Mucosa of descending colon (tissue), 3 donors: Measurements from ENCODE around the gene HS3ST2. TPM values are rescaled to one million over a fixed set of nuclear protein-coding genes. Genes with fewer than 3 reads are reported as not detected.

Experiments used
- ATAC-seq: fragments of 200-7000 bp; cut with Tn5 transposase; one replicate; pipeline ENCODE4 v1.9.1; 2020; ENCODE audit warnings: mild to moderate bottlenecking, moderate library complexity
- DNase-seq, 3 donors: peaks; one replicate each; pipeline ENCODE4 v3.0.0-alpha.2; 2020
- H3K36me3 ChIP-seq: fragments of 200-600 bp; one replicate; pipeline ENCODE4 v1.8.0; 2021; ENCODE audit warnings: low read depth, mild to moderate bottlenecking
- H3K4me1 ChIP-seq: fragments of 200-600 bp; one replicate; pipeline ENCODE4 v1.8.0; 2021; ENCODE audit warnings: low read depth, mild to moderate bottlenecking
- H3K4me3 ChIP-seq: fragments of 200-600 bp; one replicate; pipeline ENCODE4 v1.8.0; 2021; ENCODE audit warnings: mild to moderate bottlenecking
- H3K9me3 ChIP-seq: fragments of 200-600 bp; one replicate; pipeline ENCODE4 v1.8.0; 2021; ENCODE audit warnings: mild to moderate bottlenecking
- intact Hi-C, 2 donors: fragments of 100-400 bp; cut with DNase I in 1 of 2; cut with micrococcal nuclease in 1 of 2; formaldehyde crosslinking; loops; one replicate each; pipeline versions ENCODE4 v1.11.0 to v1.11.1; 2022; cut with DNase I, micrococcal nuclease
- total RNA-seq, 3 donors: library from RNA; stranded (reverse); fragmentation: NEBNext Ultra II Directional in 2 of 3; extraction: Animal tissue kit (Norgen Biotek cat#: 25700) in 2 of 3; gene quantifications; one replicate each; pipeline versions ENCODE4 v1.2.1 to v1.2.4, GENCODE V29; 2021 to 2023
- TF ChIP-seq, protein P1 (sequence below): fragments of 200-600 bp; IDR thresholded peaks from one replicate; pipeline ENCODE4 v1.8.0; 2022; ENCODE audit warnings: antibody characterized with exemption, mild to moderate bottlenecking
- donor health status: DM: no; HTN: no; CAD: no; lungs with moderate emphysema.
- donor health status: DM: no; HTN: no; CAD: no.
- donor health status: DM: no; HTN: yes; CAD: no.

HS3ST2 gene
- total RNA-seq, 3 donors from 2014 or later: 0.20 to 1.6 (median 0.24) TPM

DNA sequence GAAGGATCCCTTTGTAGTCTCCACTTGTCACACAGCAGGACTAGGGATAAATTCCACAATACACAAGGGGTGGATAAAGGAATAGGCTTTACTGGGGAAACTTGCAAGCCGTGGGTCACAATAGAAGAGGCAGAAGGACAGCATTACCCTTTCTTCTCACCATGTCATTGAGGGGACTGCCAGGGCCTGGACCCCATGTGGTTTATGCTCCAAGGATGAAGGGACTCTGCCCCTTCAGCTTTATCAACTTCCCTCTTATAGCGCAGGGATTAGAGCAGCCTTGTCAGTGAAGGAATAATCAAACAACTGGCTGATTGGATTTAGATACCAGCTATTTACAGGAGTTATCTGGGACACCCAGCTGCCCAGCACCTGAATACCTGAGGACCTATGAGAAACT lies 89.8 kb downstream of the HS3ST2 start:
- Histone ChIP-seq H3K4me3 (no peak overlapping the region), H3K36me3 (no peaks in the 10 kb centered on the region), H3K9me3 (no peaks in the 10 kb centered on the region), H3K4me1 (no peaks in the 10 kb centered on the region)
- DNase-seq (no peak), ATAC-seq (no peak)
- TF ChIP-seq, protein P1, sequence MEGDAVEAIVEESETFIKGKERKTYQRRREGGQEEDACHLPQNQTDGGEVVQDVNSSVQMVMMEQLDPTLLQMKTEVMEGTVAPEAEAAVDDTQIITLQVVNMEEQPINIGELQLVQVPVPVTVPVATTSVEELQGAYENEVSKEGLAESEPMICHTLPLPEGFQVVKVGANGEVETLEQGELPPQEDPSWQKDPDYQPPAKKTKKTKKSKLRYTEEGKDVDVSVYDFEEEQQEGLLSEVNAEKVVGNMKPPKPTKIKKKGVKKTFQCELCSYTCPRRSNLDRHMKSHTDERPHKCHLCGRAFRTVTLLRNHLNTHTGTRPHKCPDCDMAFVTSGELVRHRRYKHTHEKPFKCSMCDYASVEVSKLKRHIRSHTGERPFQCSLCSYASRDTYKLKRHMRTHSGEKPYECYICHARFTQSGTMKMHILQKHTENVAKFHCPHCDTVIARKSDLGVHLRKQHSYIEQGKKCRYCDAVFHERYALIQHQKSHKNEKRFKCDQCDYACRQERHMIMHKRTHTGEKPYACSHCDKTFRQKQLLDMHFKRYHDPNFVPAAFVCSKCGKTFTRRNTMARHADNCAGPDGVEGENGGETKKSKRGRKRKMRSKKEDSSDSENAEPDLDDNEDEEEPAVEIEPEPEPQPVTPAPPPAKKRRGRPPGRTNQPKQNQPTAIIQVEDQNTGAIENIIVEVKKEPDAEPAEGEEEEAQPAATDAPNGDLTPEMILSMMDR: no peak
- intact Hi-C loops: no loop called here

DNA sequence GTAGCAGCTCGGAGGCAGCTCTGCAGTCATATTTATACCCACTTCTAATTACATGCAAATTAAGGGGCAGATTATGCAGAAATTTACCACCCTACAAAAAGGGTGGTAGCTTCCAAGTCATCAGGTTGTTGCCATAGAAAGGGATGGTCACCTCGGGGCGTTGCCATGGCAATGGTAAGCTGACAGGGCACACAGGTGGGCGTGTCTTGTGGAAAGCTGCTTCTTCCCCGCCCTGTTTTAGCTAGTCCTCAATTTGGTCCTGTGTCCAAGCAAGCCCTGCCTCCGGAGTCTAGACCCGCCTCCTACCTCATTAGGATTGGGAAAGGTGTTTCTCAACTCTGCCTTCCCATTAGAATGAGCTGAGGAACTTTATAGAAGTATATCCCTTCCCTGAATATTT lies 98.7 kb downstream of the HS3ST2 start:
- ATAC-seq: no peak
- TF ChIP-seq, protein P1: no peak
- no peaks in the 10 kb centered on the region for H3K36me3 ChIP-seq
- intact Hi-C loops: no loop called here
- no peak for DNase-seq
- no peaks in the 10 kb centered on the region for H3K9me3 ChIP-seq
- H3K4me3 ChIP-seq: no peak overlapping the region
- H3K4me1 ChIP-seq: no peaks in the 10 kb centered on the region

DNA sequence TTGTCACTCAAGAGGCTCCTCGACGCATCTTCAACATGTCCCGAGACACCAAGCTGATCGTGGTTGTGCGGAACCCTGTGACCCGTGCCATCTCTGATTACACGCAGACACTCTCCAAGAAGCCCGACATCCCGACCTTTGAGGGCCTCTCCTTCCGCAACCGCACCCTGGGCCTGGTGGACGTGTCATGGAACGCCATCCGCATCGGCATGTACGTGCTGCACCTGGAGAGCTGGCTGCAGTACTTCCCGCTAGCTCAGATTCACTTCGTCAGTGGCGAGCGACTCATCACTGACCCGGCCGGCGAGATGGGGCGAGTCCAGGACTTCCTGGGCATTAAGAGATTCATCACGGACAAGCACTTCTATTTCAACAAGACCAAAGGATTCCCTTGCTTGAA lies 101.0 kb downstream of the HS3ST2 start:
- H3K4me1 ChIP-seq: no peaks in the 10 kb centered on the region
- no peak overlapping the region for H3K4me3 ChIP-seq
- no peaks in the 10 kb centered on the region for H3K9me3 ChIP-seq
- H3K36me3 ChIP-seq: no peaks in the 10 kb centered on the region
- TF ChIP-seq, protein P1: no peak
- intact Hi-C loops: no loop called here
- ATAC-seq (no peak), DNase-seq (no peak)

DNA sequence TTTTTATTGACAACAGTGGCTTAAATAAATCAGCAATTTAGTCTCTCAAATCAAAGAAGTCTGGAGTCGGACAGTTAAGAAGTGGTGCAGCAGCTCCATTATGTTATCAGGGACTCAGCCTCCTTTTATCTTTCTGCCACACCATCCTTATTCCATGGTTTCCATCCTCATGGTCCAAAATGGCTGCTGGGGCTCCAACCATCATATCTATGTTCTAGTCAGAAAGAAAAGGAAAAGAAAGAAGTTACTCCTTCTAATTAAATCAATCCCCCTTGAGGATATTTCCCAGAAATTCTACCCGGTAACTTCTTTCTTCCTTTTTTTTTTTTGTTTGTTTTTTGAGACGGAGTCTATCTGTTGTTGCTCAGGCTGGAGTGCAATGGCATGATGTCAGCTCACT lies 109.5 kb downstream of the HS3ST2 start:
- H3K36me3 ChIP-seq: no peaks in the 10 kb centered on the region
- H3K9me3 ChIP-seq: no peaks in the 10 kb centered on the region
- no peak for ATAC-seq
- no peak overlapping the region for H3K4me3 ChIP-seq
- intact Hi-C loops: no loop called here
- no peaks in the 10 kb centered on the region for H3K4me1 ChIP-seq
- DNase-seq: no peak
- TF ChIP-seq, protein P1: no peak

DNA sequence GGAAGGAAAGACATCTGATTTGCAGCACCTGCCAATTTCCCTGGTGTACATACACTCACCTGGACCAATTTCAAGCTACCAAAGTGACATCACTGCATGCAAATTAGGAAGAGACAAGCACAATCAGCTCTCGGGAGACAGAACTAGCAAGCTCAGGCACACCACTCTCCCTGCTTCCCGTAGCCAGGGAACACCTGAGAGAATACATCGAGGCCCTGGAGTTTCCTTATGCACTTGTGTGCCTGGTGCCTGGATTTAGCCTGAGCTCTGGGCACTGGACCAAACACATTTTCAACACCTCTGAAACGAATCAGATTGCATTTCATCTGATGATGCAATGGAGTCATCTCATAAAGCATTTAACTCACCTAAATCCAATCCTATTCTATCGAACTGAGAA lies 110.5 kb downstream of the HS3ST2 start:
- TF ChIP-seq, protein P1: no peak
- DNase-seq (no peak), ATAC-seq (no peak)
- intact Hi-C loops: no loop called here
- Histone ChIP-seq H3K9me3 (no peaks in the 10 kb centered on the region), H3K36me3 (no peaks in the 10 kb centered on the region), H3K4me3 (no peak overlapping the region), H3K4me1 (no peaks in the 10 kb centered on the region)

DNA sequence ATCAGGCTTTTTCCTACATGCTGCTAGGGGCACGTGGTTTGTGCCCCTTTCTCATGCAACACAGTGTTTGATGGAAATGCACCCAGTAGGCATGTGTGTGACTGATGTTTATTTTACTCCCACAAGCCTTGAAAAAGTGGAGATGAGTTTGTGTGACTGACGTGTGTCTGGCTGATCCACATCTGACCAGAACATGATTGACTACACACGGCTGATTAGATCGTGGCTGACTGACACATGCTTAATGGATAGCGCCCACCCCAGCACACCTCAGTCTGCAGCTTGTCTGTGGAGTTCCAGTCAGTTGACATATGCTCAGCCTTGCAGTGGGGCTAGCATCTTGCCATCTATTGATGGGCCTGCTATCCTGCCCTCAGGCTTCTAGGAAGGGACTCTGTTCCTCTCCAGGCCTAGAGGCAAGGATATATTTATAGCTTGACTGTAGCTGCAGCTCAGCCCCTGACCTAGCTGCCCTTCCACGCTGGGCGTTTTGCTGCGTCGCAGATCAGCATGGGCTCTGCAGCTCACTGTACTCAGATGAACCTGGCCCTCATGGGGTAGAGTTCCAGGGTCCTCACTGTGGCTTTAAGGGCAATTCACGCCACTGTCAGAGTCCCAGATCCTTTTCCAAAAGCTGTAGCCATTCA lies 112.3 kb downstream of the HS3ST2 start:
- Histone ChIP-seq H3K9me3 (no peaks in the 10 kb centered on the region), H3K4me1 (no peaks in the 10 kb centered on the region), H3K36me3 (no peaks in the 10 kb centered on the region), H3K4me3 (no peak overlapping the region)
- intact Hi-C loops: no loop called here
- TF ChIP-seq, protein P1: no peak
- no peak for ATAC-seq
- no peak for DNase-seq
